Naive thymus-derived CD4-positive, alpha-beta T cell (primary cell): Measurements from ENCODE around the gene DLG2. TPM values are rescaled to one million over a fixed set of nuclear protein-coding genes. Genes with fewer than 3 reads are reported as not detected.

ENCODE experiments used
- ATAC-seq: fragments of 150-1000 bp; cut with Tn5 transposase; 2 replicates; pipeline ENCODE4 v1.10.0; 2021; ENCODE audit warnings: mild to moderate bottlenecking, moderate library complexity
- CTCF ChIA-PET: fragments of 350-600 bp; sonication (Branson Sonifier 250); formaldehyde crosslinking; loops from one replicate; lab custom pipeline; 2021; ENCODE audit warnings: antibody characterized with exemption; lab: Charles Lee
- POLR2A ChIA-PET: fragments of 350-600 bp; sonication (Branson Sonifier 250); formaldehyde crosslinking; loops from one replicate; lab custom pipeline; 2021; ENCODE audit warnings: antibody characterized with exemption, inconsistent platforms; lab: Charles Lee
- DNase-seq, 9 donors: peaks; one replicate each; pipeline versions ENCODE4 v3.0.0 to v3.0.0-alpha.2; 2020 to 2022; ENCODE audit warnings: mixed read lengths in 1 of 9
- H3K27ac ChIP-seq: one replicate; pipeline ENCODE4 v1.7.0; 2013; ENCODE audit warnings: mild to moderate bottlenecking, low read depth, low read length, moderate library complexity
- H3K27me3 ChIP-seq, 2 donors: one replicate each; pipeline ENCODE4 v1.7.0; 2013; ENCODE audit warnings: low read length in 2 of 2, mild to moderate bottlenecking in 2 of 2, moderate library complexity in 2 of 2; ENCODE audit not compliant: control insufficient read depth in 2 of 2, insufficient read depth in 2 of 2
- H3K36me3 ChIP-seq, 3 experiments: 1 replicate in 2 of 3; 2 replicates in 1 of 3; pipeline ENCODE4 v1.7.0; 2013; ENCODE audit warnings: low read length in 3 of 3, mild to moderate bottlenecking in 3 of 3, moderate library complexity in 1 of 3; ENCODE audit not compliant: insufficient read depth in 3 of 3, control insufficient read depth in 2 of 3
- H3K4me1 ChIP-seq, 2 donors: one replicate each; pipeline ENCODE4 v1.7.0; 2013; ENCODE audit warnings: low read length in 2 of 2, mild to moderate bottlenecking in 2 of 2, moderate library complexity in 1 of 2; ENCODE audit not compliant: control insufficient read depth in 2 of 2, insufficient read depth in 2 of 2
- H3K4me3 ChIP-seq: 2 replicates; pipeline ENCODE4 v1.7.0; 2013; ENCODE audit warnings: mild to moderate bottlenecking, low read length
- H3K9me3 ChIP-seq, 3 experiments: 1 replicate in 2 of 3; 2 replicates in 1 of 3; pipeline ENCODE4 v1.7.0; 2013; ENCODE audit warnings: low read length in 3 of 3; ENCODE audit not compliant: control insufficient read depth in 2 of 3
- H3K27ac Mint-ChIP-seq, 9 donors: one replicate each; pipeline ENCODE4 v1.8.0; 2020 to 2022; ENCODE audit warnings: mixed read lengths in 9 of 9, mild to moderate bottlenecking in 8 of 9, moderate library complexity in 5 of 9, inconsistent platforms in 2 of 9
- H3K27me3 Mint-ChIP-seq, 5 donors: one replicate each; pipeline ENCODE4 v1.8.0; 2021 to 2022; ENCODE audit warnings: mixed read lengths in 5 of 5, mild to moderate bottlenecking in 1 of 5
- H3K36me3 Mint-ChIP-seq, 5 donors: one replicate each; pipeline ENCODE4 v1.8.0; 2020 to 2022; ENCODE audit warnings: mixed read lengths in 5 of 5, mild to moderate bottlenecking in 3 of 5, inconsistent platforms in 1 of 5
- H3K4me1 Mint-ChIP-seq, 7 donors: one replicate each; pipeline ENCODE4 v1.8.0; 2020 to 2022; ENCODE audit warnings: mixed read lengths in 7 of 7, mild to moderate bottlenecking in 3 of 7, inconsistent platforms in 1 of 7
- H3K4me3 Mint-ChIP-seq, 10 donors: one replicate each; pipeline ENCODE4 v1.8.0; 2020 to 2022; ENCODE audit warnings: mild to moderate bottlenecking in 10 of 10, mixed read lengths in 10 of 10, moderate library complexity in 6 of 10, inconsistent platforms in 2 of 10
- H3K9me3 Mint-ChIP-seq, 11 donors: one replicate each; pipeline ENCODE4 v1.8.0; 2020 to 2022; ENCODE audit warnings: mixed read lengths in 11 of 11, mild to moderate bottlenecking in 4 of 11, inconsistent platforms in 1 of 11, moderate library complexity in 1 of 11
- intact Hi-C, 2 donors: fragments of 100-400 bp; cut with micrococcal nuclease; formaldehyde crosslinking; loops; one replicate each; pipeline ENCODE4 v1.15.1; 2023
- polyA plus RNA-seq, 2 donors: library from polyadenylated mRNA; unstranded; fragments of 300-500 nt; fragmentation: Illumina TruSeq; gene quantifications; one replicate each; pipeline ENCODE4 v1.2.3, GENCODE V29; 2021
- total RNA-seq, 6 experiments: library from RNA in 5 of 6; stranded (reverse) in 5 of 6; gene quantifications; 1 replicate in 5 of 6; 2 replicates in 1 of 6; pipeline ENCODE4 v1.2.3 and lab custom pipeline; 2021 to 2026

Gene DLG2
- total and polyA plus RNA-seq, 7 experiments from 2014 or later, result 0.64 to 6.1 (median 3.7) TPM

DNA sequence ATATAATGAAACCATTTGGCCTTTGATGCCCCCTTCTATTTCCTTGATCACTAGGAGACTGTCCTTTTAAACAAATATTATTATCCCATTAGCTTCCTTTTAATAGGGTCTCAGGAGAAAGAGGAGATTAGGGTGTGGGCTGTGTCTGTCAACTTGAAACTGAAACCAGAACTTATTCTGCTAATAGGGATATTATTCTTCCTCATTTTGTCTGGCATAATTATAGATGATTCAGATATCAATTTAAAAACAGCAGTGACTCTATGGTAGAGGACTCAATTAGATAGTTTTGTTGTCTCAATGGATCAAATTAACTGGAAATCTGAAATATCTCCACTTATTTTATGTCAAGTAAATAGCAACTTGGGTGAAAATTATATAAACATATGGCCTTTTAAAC lies 1756.1 kb downstream of the DLG2 start:
- no peak overlapping the region for H3K27ac ChIP-seq
- no peaks in the 10 kb centered on the region for H3K9me3 ChIP-seq
- H3K4me3 Mint-ChIP-seq, result no peak overlapping the region
- no peak overlapping the region for H3K27ac Mint-ChIP-seq
- no peak overlapping the region for H3K4me3 ChIP-seq
- peaks cover 0 to 2% (median 0%) of the 10 kb centered on the region in 11 donors for H3K9me3 Mint-ChIP-seq
- H3K27me3 Mint-ChIP-seq, result peaks cover 0 to 5% (median 0%) of the 10 kb centered on the region in 5 donors
- ATAC-seq (no peak), DNase-seq (no peak)
- no peaks in the 10 kb centered on the region for H3K4me1 ChIP-seq
- H3K36me3 ChIP-seq, result no peaks in the 10 kb centered on the region
- no peaks in the 10 kb centered on the region for H3K27me3 ChIP-seq
- intact Hi-C loops, result no loop called here
- no peaks in the 10 kb centered on the region for H3K36me3 Mint-ChIP-seq
- no peaks in the 10 kb centered on the region for H3K4me1 Mint-ChIP-seq
- POLR2A ChIA-PET, result interaction anchor here (0.5 kb wide), 1 partner anchor 28 kb away, joined by 4 read pairs; no protein-coding TSS in a partner anchor
- CTCF ChIA-PET, result no interaction called here

DNA sequence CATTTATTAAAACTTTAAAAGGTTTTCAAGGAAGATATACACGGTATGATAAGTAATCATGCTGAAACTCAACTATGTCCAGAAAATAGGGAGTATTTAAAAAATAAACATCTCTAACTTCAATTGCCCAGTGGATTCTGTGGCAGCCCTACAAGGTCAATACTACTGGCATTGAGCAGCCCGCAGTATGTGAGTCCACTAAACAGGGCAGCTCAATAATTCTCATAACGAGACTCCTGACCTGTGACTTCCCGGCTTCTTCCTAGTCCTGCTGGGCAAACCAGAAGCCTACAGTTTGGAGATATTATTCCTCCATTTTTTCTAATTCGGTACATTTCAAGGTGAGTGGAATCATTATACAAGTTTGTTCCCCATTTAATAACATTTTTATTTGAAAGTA lies 1760.5 kb downstream of the DLG2 start:
- H3K36me3 ChIP-seq, result no peaks in the 10 kb centered on the region
- ATAC-seq (no peak), DNase-seq (no peak)
- Mint-ChIP-seq H3K9me3 (peaks cover 0 to 3% (median 0%) of the 10 kb centered on the region in 11 donors), H3K4me3 (no peak overlapping the region), H3K36me3 (no peaks in the 10 kb centered on the region), H3K4me1 (no peaks in the 10 kb centered on the region), H3K27ac (no peak overlapping the region), H3K27me3 (no peaks in the 10 kb centered on the region)
- H3K27ac ChIP-seq, result no peak overlapping the region
- intact Hi-C loops, result no loop called here
- H3K4me3 ChIP-seq, result no peak overlapping the region
- H3K27me3 ChIP-seq, result no peaks in the 10 kb centered on the region
- no peaks in the 10 kb centered on the region for H3K4me1 ChIP-seq
- POLR2A ChIA-PET, result no interaction called here
- CTCF ChIA-PET, result no interaction called here
- H3K9me3 ChIP-seq, result no peaks in the 10 kb centered on the region

GRCh38 chr11:83865636-83866461 lies 1761.3 kb downstream of the DLG2 start:
- Histone ChIP-seq H3K4me1 (no peaks in the 10 kb centered on the region), H3K4me3 (no peak overlapping the region), H3K27me3 (no peaks in the 10 kb centered on the region), H3K36me3 (no peaks in the 10 kb centered on the region), H3K9me3 (no peaks in the 10 kb centered on the region), H3K27ac (no peak overlapping the region)
- H3K27me3 Mint-ChIP-seq, result peaks cover 0 to 6% (median 0%) of the 10 kb centered on the region in 5 donors
- intact Hi-C loops, result no loop called here
- H3K9me3 Mint-ChIP-seq, result peaks cover 0 to 7% (median 2%) of the 10 kb centered on the region in 11 donors
- ATAC-seq (no peak), DNase-seq (no peak)
- no peak overlapping the region for H3K27ac Mint-ChIP-seq
- CTCF ChIA-PET, result no interaction called here
- no peaks in the 10 kb centered on the region for H3K36me3 Mint-ChIP-seq
- H3K4me3 Mint-ChIP-seq, result no peak overlapping the region
- POLR2A ChIA-PET, result no interaction called here
- H3K4me1 Mint-ChIP-seq, result no peaks in the 10 kb centered on the region

DNA sequence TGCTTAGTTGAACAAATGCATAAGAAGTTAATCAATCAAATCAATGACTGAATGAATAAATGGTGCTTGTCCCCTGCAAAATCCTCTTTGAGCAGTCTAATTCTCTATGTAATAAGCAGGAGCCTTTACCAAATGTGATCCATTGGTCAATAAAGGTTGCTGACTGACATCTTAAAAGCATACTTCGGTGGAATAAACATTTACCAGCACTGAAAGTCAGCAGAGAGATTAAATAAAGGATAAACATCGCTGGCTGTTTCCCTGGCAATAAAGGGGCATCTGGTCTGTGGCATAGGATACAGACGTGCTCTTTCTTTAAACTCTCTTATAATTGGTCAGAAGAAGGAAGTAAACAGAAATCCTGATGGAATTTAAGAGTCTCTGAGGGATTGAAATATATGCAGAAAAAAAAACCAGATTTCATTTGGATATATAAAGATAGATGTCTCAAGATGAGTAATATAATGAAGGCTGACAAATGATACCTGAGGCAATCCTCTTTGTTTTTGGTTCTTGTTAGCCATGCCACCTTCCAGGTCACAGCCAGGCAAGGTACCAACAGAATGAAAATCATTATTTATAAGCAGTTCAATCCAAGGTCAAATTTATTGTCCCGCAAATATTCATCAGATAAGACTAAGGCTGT lies 1762.6 kb downstream of the DLG2 start:
- H3K27me3 Mint-ChIP-seq, result peaks cover 0 to 6% (median 0%) of the 10 kb centered on the region in 5 donors
- H3K27ac ChIP-seq, result no peak overlapping the region
- no peaks in the 10 kb centered on the region for H3K4me1 ChIP-seq
- ATAC-seq (no peak), DNase-seq (no peak)
- no peaks in the 10 kb centered on the region for H3K9me3 ChIP-seq
- H3K4me3 ChIP-seq, result no peak overlapping the region
- CTCF ChIA-PET, result no interaction called here
- H3K4me3 Mint-ChIP-seq, result no peak overlapping the region
- no peak overlapping the region for H3K27ac Mint-ChIP-seq
- POLR2A ChIA-PET, result no interaction called here
- intact Hi-C loops, result no loop called here
- H3K36me3 Mint-ChIP-seq, result no peaks in the 10 kb centered on the region
- H3K9me3 Mint-ChIP-seq, result peaks cover 0 to 13% (median 5%) of the 10 kb centered on the region in 11 donors
- H3K36me3 ChIP-seq, result no peaks in the 10 kb centered on the region
- no peaks in the 10 kb centered on the region for H3K4me1 Mint-ChIP-seq
- H3K27me3 ChIP-seq, result no peaks in the 10 kb centered on the region

GRCh38 chr11:83863272-83863671 lies 1763.9 kb downstream of the DLG2 start:
- Histone ChIP-seq H3K27ac (no peak overlapping the region), H3K4me1 (no peaks in the 10 kb centered on the region), H3K27me3 (no peaks in the 10 kb centered on the region), H3K4me3 (no peak overlapping the region), H3K9me3 (no peaks in the 10 kb centered on the region), H3K36me3 (no peaks in the 10 kb centered on the region)
- H3K36me3 Mint-ChIP-seq, result no peaks in the 10 kb centered on the region
- H3K27ac Mint-ChIP-seq, result no peak overlapping the region
- H3K9me3 Mint-ChIP-seq, result peaks cover 0 to 21% (median 10%) of the 10 kb centered on the region in 11 donors
- H3K4me1 Mint-ChIP-seq, result no peaks in the 10 kb centered on the region
- ATAC-seq (no peak), DNase-seq (no peak)
- CTCF ChIA-PET, result no interaction called here
- H3K4me3 Mint-ChIP-seq, result no peak overlapping the region
- intact Hi-C loops, result no loop called here
- POLR2A ChIA-PET, result no interaction called here
- H3K27me3 Mint-ChIP-seq, result peaks cover 0 to 6% (median 0%) of the 10 kb centered on the region in 5 donors

DNA sequence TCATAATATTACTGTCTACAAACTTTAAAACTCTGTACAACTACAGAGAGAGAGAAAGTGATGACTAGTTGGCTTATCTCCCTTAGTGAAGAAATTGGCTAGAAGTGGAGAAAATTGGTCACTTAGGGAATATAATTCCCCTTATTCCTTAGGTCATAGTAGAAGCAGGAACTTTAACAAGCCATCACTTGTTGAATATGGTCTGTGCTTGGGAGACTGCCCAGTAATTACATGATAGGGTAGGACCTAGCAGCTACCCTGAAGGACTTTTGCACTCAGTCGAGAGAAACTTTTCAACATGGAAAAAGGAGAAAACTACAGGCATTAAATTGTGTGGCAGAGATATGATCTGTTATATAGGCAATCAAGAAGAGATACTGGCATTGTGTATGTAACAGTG lies 1764.5 kb downstream of the DLG2 start:
- Histone ChIP-seq H3K4me1 (no peaks in the 10 kb centered on the region), H3K4me3 (no peak overlapping the region), H3K27me3 (no peaks in the 10 kb centered on the region), H3K36me3 (no peaks in the 10 kb centered on the region), H3K9me3 (no peaks in the 10 kb centered on the region), H3K27ac (no peak overlapping the region)
- POLR2A ChIA-PET, result no interaction called here
- ATAC-seq, result no peak
- H3K27me3 Mint-ChIP-seq, result peaks cover 0 to 6% (median 0%) of the 10 kb centered on the region in 5 donors
- no peaks in the 10 kb centered on the region for H3K4me1 Mint-ChIP-seq
- no peak overlapping the region for H3K27ac Mint-ChIP-seq
- DNase-seq, result no peak
- H3K9me3 Mint-ChIP-seq, result peaks cover 0 to 21% (median 10%) of the 10 kb centered on the region in 11 donors
- intact Hi-C loops, result no loop called here
- CTCF ChIA-PET, result interaction anchor here (0.6 kb wide), 1 partner anchor 124 kb away, joined by 3 read pairs; no protein-coding TSS in a partner anchor
- H3K4me3 Mint-ChIP-seq, result no peak overlapping the region
- no peaks in the 10 kb centered on the region for H3K36me3 Mint-ChIP-seq
